Measurements from ENCODE around the gene RNF17.
A peak's percentile ranks its signal among the peaks of the same experiment; 100 is the strongest.

RNF17 gene

DNA sequence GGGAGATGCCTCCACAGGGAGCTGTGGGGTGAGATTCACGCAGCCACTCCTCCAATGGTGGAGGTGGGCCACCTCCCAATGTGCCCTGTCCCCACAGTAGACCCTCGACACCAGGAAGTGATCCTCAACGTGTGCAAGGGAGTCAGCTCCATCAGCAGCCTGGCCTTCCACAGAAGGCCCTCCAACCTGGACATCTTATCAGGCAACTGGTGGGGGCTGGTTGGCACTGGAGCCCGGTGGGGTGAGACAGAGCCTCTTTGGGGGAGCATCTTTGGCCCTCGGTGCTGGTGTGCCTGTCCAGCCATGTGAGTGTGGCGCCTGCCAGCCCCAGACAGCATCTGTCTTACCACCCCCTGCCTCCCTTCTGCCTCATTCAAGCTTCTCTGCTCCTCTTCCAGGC is 19.7 kb upstream of the RNF17 start:
- Histone ChIP-seq H3K9me3 (ENCODE audit: control insufficient read depth, low read length) (no peaks in the 10 kb centered on the region), H3K4me1 (ENCODE audit: control insufficient read depth, insufficient read depth, low read length, poor library complexity, severe bottlenecking) (no peaks in the 10 kb centered on the region), H3K36me3 (ENCODE audit: control insufficient read depth, insufficient read depth, low read length) (no peaks in the 10 kb centered on the region), H3K4me3 (ENCODE audit: extremely low read depth, insufficient read depth, low read length, poor library complexity, severe bottlenecking) (no peak overlapping the region), H3K27ac (ENCODE audit: low read depth, low read length, severe bottlenecking) (no peak overlapping the region)
- WGBS, 2 experiments (ENCODE audit: insufficient coverage in 2 of 2): 85 to 91% methylated on average over 6 of the region's 6 CpGs

DNA sequence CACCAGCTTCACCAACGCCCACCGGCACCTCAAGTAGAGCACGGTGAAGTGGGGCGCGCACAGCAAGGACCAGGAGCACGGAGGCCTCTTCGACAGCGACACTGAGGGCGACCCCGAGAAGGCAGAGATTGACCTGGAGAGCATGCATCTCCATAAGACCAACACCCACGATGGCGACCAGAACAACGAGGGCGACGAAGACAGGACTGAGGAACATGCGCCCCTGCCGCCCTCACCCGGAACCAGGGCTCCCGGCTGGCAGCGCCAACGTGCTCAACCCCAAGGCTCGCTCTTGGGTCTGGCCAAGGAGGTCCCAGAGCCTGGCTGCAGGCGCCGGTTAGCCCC is 18.5 kb upstream of the RNF17 start:
- H3K9me3 ChIP-seq (ENCODE audit: control insufficient read depth, low read length): no peaks in the 10 kb centered on the region
- no peaks in the 10 kb centered on the region for H3K4me1 ChIP-seq (ENCODE audit: control insufficient read depth, insufficient read depth, low read length, poor library complexity, severe bottlenecking)
- no peaks in the 10 kb centered on the region for H3K36me3 ChIP-seq (ENCODE audit: control insufficient read depth, insufficient read depth, low read length)
- 79 to 83% methylated on average over 22 to 24 of the region's 24 CpGs for WGBS, 2 experiments (ENCODE audit: insufficient coverage in 2 of 2)
- H3K27ac ChIP-seq (ENCODE audit: low read depth, low read length, severe bottlenecking): no peak overlapping the region
- no peak overlapping the region for H3K4me3 ChIP-seq (ENCODE audit: extremely low read depth, insufficient read depth, low read length, poor library complexity, severe bottlenecking)

DNA sequence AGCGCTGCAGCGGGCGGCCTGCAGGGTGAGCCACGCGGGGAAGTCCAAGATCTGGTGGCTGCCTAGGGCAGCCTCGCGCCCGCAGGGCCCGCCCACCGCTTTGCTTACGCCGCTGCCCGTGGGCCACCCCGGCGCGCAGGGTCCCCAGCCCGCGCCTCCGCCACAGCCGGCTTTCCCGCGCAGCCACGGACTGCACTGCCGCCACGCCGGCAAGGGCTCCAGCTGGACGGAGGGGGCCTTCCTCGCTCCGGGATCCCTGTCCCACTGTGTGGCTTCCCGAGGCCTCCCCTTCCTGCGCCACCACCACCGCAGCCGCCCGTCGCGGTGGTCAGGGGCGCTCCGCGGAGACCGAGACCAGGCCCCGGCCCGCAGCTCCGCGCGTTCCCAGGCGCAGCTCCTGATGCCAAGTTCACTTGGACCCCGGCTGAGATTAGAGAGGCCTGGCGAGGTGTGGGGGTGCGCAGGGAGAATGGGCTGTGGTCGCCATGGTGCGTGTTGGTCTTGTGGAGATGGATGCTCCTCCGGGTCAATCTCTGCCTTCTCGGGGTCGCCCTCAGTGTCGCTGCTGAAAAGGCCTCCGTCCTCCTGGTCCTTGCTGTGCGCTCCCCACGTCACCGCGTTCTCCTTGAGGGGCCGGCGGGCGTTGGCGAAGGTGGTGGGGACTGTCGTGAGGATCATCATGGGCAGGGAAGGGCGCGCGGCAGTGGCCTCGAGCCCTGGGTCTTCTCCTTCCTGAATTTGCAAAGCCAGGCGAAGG is 17.9 kb upstream of the RNF17 start:
- H3K4me3 ChIP-seq (ENCODE audit: extremely low read depth, insufficient read depth, low read length, poor library complexity, severe bottlenecking): peak overlapping the region; percentile 40
- WGBS, 2 experiments (ENCODE audit: insufficient coverage in 2 of 2): 15 to 16% methylated on average over 47 to 52 of the region's 70 CpGs

DNA sequence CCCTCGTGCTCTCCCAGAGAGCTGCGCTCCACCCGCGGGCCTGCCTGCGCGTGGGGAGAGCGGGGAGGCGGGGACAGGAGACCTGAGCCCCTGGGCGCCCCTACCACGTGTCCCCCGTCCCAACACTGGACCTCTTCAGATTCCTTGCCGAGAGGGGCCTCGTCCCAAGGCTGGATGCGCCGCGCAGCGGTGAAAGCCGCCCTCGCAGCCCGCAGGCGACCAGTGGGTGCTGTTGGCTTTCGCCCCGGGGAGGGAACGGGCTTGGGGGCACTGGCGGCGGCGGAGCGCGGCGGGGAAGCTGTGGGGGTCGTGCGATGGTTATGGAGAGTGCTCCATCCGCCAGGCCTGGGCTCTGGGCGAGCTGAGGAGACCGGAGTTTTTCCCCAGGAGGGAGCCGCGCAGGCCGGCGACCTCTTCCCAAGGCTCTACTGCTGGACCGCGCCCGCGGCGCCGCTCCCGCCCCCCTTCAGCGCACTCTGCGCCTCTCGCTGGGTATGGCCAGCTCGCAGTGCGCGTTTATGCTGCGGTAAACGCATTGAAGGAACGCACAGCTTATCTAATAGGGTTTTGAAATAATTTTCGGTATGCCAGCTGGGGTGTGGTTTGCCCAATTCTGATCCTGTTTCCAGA is 17.2 kb upstream of the RNF17 start:
- Histone ChIP-seq H3K36me3 (ENCODE audit: control insufficient read depth, insufficient read depth, low read length) (no peaks in the 10 kb centered on the region), H3K4me3 (ENCODE audit: extremely low read depth, insufficient read depth, low read length, poor library complexity, severe bottlenecking) (peak overlapping the region; percentile 40), H3K27ac (ENCODE audit: low read depth, low read length, severe bottlenecking) (no peak overlapping the region), H3K9me3 (ENCODE audit: control insufficient read depth, low read length) (no peaks in the 10 kb centered on the region), H3K4me1 (ENCODE audit: control insufficient read depth, insufficient read depth, low read length, poor library complexity, severe bottlenecking) (no peaks in the 10 kb centered on the region)
- 1 to 2% methylated on average over 28 to 38 of the region's 56 CpGs for WGBS, 2 experiments (ENCODE audit: insufficient coverage in 2 of 2)

More for the DNA sequence above, 17.9 kb upstream of the RNF17 start:
- H3K36me3 ChIP-seq (ENCODE audit: control insufficient read depth, insufficient read depth, low read length): no peaks in the 10 kb centered on the region
- no peak overlapping the region for H3K27ac ChIP-seq (ENCODE audit: low read depth, low read length, severe bottlenecking)
- no peaks in the 10 kb centered on the region for H3K9me3 ChIP-seq (ENCODE audit: control insufficient read depth, low read length)
- no peaks in the 10 kb centered on the region for H3K4me1 ChIP-seq (ENCODE audit: control insufficient read depth, insufficient read depth, low read length, poor library complexity, severe bottlenecking)

DNA sequence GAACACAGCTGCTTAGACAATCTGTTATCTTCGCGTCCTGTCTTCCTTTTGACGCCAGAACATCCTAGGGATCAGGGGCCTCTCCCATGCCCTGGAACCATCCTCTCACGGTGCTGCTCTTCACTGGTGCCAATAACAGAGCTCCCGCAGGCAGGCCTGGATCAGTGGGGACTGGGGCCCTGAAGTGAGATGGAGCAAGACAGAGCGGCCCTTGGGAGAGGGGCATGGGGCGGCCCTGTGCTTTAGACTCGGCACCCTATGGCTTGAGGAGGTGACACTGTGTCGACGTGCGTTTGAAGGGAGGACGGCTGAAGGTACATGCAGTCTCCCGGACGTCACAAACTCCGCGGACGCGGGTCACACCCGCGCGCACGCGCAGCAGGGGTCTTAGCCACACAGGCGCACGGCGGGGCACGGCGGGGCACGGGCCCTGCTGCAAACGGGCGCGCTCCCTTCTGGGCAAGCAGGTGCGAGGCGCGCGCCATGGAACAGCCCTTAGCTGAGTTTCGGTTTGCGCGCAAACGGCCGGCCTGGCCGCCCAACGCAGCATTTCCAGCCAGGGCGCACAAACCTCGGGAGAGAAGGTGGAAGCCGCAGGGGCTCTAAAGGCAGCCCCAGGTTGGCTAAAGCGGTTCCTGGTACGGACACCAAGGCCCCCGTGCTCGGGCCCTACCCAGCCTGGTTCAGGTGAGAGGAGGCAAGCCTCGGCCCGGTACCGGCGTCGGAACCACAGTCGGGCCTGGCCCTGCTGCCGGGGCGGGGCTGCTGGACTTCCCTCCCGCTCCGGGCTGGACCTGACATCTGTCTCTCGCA is 16.5 kb upstream of the RNF17 start:
- Histone ChIP-seq H3K9me3 (ENCODE audit: control insufficient read depth, low read length) (no peaks in the 10 kb centered on the region), H3K27ac (ENCODE audit: low read depth, low read length, severe bottlenecking) (no peak overlapping the region), H3K36me3 (ENCODE audit: control insufficient read depth, insufficient read depth, low read length) (no peaks in the 10 kb centered on the region), H3K4me3 (ENCODE audit: extremely low read depth, insufficient read depth, low read length, poor library complexity, severe bottlenecking) (peak overlapping the region; percentile 40), H3K4me1 (ENCODE audit: control insufficient read depth, insufficient read depth, low read length, poor library complexity, severe bottlenecking) (no peaks in the 10 kb centered on the region)
- 1 to 2% methylated on average over 57 to 61 of the region's 61 CpGs for WGBS, 2 experiments (ENCODE audit: insufficient coverage in 2 of 2)

DNA sequence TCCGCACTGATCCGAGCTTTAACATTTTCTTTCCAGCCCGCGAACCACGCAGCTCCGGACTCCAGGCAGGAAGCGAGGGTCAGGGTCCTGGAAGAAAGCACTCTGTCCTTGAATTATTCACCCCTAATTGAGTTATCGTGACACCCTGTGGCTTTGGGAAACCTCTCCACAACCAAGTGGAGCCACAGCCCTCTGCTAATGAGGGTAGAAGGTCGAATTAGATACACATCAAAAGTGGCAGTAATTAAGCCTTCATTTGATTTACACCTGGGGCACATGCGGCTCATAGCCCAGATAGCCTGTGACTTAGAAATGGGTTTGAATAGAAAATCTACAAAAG is 15.9 kb upstream of the RNF17 start:
- Histone ChIP-seq H3K4me3 (ENCODE audit: extremely low read depth, insufficient read depth, low read length, poor library complexity, severe bottlenecking) (peak overlapping the region; percentile 40), H3K4me1 (ENCODE audit: control insufficient read depth, insufficient read depth, low read length, poor library complexity, severe bottlenecking) (no peaks in the 10 kb centered on the region), H3K9me3 (ENCODE audit: control insufficient read depth, low read length) (no peaks in the 10 kb centered on the region), H3K36me3 (ENCODE audit: control insufficient read depth, insufficient read depth, low read length) (no peaks in the 10 kb centered on the region), H3K27ac (ENCODE audit: low read depth, low read length, severe bottlenecking) (no peak overlapping the region)
- WGBS, 2 experiments (ENCODE audit: insufficient coverage in 2 of 2): 7 to 8% methylated on average over 7 to 8 of the region's 10 CpGs

DNA sequence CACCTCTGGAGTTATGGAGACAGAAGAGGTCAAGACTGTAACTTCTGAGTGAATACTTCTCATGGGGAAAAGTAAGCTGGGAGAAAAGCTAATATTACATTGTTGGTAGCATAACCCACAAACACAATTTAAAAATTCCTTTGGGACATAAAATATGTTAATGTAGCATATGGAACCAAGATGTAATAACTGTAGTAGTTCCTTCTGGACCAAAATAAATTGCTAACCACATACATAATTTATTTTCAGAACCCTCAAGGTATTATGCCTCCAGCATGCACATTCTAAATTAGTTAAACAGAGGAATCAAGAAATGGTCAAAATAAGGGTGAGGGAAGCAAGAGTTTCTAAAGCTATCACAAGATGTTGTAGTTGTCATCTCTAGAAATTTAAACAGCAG is 4.8 kb upstream of the RNF17 start:
- Histone ChIP-seq H3K4me3 (ENCODE audit: extremely low read depth, insufficient read depth, low read length, poor library complexity, severe bottlenecking) (no peak overlapping the region), H3K36me3 (ENCODE audit: control insufficient read depth, insufficient read depth, low read length) (no peaks in the 10 kb centered on the region), H3K9me3 (ENCODE audit: control insufficient read depth, low read length) (no peaks in the 10 kb centered on the region), H3K4me1 (ENCODE audit: control insufficient read depth, insufficient read depth, low read length, poor library complexity, severe bottlenecking) (no peaks in the 10 kb centered on the region), H3K27ac (ENCODE audit: low read depth, low read length, severe bottlenecking) (no peak overlapping the region)

DNA sequence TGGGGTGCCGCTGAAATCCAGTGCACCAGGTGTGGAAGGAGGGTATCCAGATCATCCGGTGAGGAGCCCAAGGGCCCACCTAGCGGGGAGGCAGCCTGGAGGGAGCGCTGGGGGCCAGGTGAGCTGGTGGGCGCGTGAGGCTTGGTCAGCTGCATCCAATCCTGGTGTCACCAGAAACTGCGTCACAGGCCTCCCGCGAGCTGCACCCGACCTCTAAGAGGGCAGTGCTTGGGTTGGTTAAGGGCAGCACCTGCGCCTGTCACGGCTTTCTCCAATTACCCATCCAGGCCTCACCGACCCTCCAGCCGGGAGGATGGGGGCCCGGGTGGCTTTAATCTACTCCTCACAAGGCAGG is 284 bp downstream of the RNF17 start:
- H3K27ac ChIP-seq (ENCODE audit: low read depth, low read length, severe bottlenecking): no peak overlapping the region
- WGBS, 2 experiments (ENCODE audit: insufficient coverage in 2 of 2): 95 to 96% methylated on average over 8 to 11 of the region's 15 CpGs

DNA sequence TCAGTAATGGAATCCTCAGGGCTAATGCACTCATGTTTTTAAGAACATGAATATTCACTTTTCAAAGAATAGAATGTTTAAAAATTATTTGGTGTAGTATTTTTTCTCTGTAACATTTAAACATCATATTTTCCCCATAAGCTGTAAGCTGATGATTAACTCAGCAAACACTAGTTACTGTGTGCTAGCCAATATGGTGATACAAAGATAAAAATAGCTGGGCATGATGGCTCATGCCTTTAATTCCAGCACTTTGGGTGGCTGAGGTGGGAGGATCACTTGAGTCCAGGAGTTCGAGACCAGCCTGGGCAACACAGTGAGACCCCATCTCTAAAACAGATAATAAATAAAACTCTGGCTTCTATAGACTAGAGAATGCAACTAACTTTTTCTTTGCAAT is 13.2 kb downstream of the RNF17 start:
- Histone ChIP-seq H3K9me3 (ENCODE audit: control insufficient read depth, low read length) (no peaks in the 10 kb centered on the region), H3K4me3 (ENCODE audit: extremely low read depth, insufficient read depth, low read length, poor library complexity, severe bottlenecking) (no peak overlapping the region), H3K4me1 (ENCODE audit: control insufficient read depth, insufficient read depth, low read length, poor library complexity, severe bottlenecking) (no peaks in the 10 kb centered on the region), H3K27ac (ENCODE audit: low read depth, low read length, severe bottlenecking) (no peak overlapping the region), H3K36me3 (ENCODE audit: control insufficient read depth, insufficient read depth, low read length) (no peaks in the 10 kb centered on the region)
- WGBS, 2 experiments (ENCODE audit: insufficient coverage in 2 of 2): 100% methylated on average over 1 of the region's 1 CpG; no CpG with 5 or more reads in 1 of the 2 experiments

More for the DNA sequence above, 284 bp downstream of the RNF17 start:
- Histone ChIP-seq H3K36me3 (ENCODE audit: control insufficient read depth, insufficient read depth, low read length) (no peaks in the 10 kb centered on the region), H3K9me3 (ENCODE audit: control insufficient read depth, low read length) (no peaks in the 10 kb centered on the region), H3K4me1 (ENCODE audit: control insufficient read depth, insufficient read depth, low read length, poor library complexity, severe bottlenecking) (no peaks in the 10 kb centered on the region), H3K4me3 (ENCODE audit: extremely low read depth, insufficient read depth, low read length, poor library complexity, severe bottlenecking) (no peak overlapping the region)

DNA sequence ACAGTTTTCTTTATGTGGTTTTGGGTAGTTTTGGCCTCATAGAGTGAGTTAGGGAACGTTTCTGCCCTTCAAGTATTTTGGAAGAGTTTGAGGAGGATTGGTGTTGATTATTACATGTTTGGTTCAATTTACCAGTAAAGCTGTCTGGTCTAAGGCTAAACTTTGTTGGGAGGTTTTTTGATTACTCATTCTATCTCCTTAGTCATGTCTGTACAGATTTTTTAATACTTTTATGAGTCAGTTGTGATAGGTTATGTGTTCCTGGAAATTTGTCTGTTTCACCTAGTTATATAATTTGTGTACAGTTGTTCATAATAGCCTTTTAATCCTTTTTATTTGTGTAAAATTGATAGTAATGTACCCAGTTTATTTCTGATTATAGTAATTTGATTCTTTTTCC is 20.4 kb downstream of the RNF17 start:
- H3K4me3 ChIP-seq (ENCODE audit: extremely low read depth, insufficient read depth, low read length, poor library complexity, severe bottlenecking): no peak overlapping the region
- H3K9me3 ChIP-seq (ENCODE audit: control insufficient read depth, low read length): no peaks in the 10 kb centered on the region
- no peaks in the 10 kb centered on the region for H3K4me1 ChIP-seq (ENCODE audit: control insufficient read depth, insufficient read depth, low read length, poor library complexity, severe bottlenecking)
- no CpG with 5 or more reads among the region's 1 CpG for WGBS, 2 experiments (ENCODE audit: insufficient coverage in 2 of 2)
- no peaks in the 10 kb centered on the region for H3K36me3 ChIP-seq (ENCODE audit: control insufficient read depth, insufficient read depth, low read length)
- H3K27ac ChIP-seq (ENCODE audit: low read depth, low read length, severe bottlenecking): no peak overlapping the region

DNA sequence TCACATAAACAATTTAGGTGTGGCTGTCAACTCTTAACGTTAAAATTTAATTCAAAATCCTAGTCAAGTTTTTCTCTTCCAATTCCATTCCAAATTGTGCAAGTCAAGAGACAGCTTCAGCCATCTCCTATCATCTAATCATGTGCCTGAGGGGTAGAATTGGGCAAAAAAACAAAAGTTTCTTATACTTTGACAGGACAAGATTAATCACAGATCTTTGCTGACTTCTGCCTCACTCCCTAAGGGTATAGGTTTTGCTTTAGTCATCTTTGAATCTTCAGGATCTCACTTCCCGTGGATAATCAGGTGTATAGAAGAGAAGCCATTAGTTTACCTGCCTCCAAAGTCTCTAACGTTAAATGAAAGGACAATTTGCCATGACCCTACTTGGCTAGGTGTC is 24.6 kb downstream of the RNF17 start:
- no peak overlapping the region for H3K27ac ChIP-seq (ENCODE audit: low read depth, low read length, severe bottlenecking)
- H3K9me3 ChIP-seq (ENCODE audit: control insufficient read depth, low read length): no peaks in the 10 kb centered on the region
- no peaks in the 10 kb centered on the region for H3K4me1 ChIP-seq (ENCODE audit: control insufficient read depth, insufficient read depth, low read length, poor library complexity, severe bottlenecking)
- no peaks in the 10 kb centered on the region for H3K36me3 ChIP-seq (ENCODE audit: control insufficient read depth, insufficient read depth, low read length)
- H3K4me3 ChIP-seq (ENCODE audit: extremely low read depth, insufficient read depth, low read length, poor library complexity, severe bottlenecking): no peak overlapping the region
- 79 to 88% methylated on average over 2 to 3 of the region's 3 CpGs for WGBS, 2 experiments (ENCODE audit: insufficient coverage in 2 of 2)

All from mesodermal cell (in vitro differentiated cells).